ENCODE measurements around the gene TRPM2. TPM values are rescaled to one million over a fixed set of nuclear protein-coding genes. Genes with fewer than 3 reads are reported as not detected.

Gene TRPM2
- total and polyA plus RNA-seq, 9 donors: 0.89 to 1.9 (median 1.5) TPM

DNA sequence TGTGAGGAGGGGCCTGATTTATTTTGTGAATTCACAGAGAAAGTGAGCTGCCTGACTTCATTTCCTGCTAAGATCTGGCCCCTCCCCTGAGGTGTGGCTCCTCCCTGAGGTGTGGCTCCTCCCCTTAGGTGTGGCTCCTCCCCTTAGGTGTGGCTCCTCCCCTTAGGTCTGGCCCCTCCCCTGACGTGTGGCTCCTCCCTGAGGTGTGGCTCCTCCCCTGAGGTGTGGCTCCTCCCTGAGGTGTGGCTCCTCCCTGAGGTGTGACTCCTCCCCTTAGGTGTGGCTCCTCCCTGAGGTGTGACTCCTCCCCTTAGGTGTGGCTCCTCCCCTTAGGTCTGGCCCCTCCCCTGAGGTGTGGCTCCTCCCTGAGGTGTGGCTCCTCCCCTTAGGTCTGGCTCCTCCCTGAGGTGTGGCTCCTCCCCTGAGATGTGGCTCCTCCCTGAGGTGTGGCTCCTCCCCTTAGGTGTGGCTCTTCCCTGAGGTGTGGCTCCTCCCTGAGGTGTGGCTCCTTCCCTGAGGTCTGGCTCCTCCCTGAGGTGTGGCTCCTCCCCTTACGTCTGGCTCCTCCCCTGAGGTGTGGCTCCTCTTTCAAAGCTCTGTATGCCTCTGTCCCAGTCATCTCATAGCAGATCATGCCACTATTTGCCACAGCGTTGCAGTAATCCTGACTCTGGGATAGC lies 75.0 kb downstream of the TRPM2 start:
- no peak for DNase-seq
- H3K36me3 ChIP-seq (ENCODE audit: control insufficient read depth, insufficient read depth, low read length): no peaks in the 10 kb centered on the region
- H3K4me1 ChIP-seq (ENCODE audit: control insufficient read depth, insufficient read depth, low read length): no peaks in the 10 kb centered on the region
- H3K9me3 ChIP-seq (replicated peaks; ENCODE audit: control insufficient read depth, low read depth, low read length): peaks cover 3% of the 10 kb centered on the region
- 46% methylated on average over 3 of the region's 3 CpGs for WGBS (ENCODE audit: insufficient coverage)
- no peaks in the 10 kb centered on the region for H3K27me3 ChIP-seq (ENCODE audit: control insufficient read depth, insufficient read depth, low read length)
- H3K27ac ChIP-seq (ENCODE audit: low read length): no peak overlapping the region
- H3K4me3 ChIP-seq (ENCODE audit: low read length): no peak overlapping the region

DNA sequence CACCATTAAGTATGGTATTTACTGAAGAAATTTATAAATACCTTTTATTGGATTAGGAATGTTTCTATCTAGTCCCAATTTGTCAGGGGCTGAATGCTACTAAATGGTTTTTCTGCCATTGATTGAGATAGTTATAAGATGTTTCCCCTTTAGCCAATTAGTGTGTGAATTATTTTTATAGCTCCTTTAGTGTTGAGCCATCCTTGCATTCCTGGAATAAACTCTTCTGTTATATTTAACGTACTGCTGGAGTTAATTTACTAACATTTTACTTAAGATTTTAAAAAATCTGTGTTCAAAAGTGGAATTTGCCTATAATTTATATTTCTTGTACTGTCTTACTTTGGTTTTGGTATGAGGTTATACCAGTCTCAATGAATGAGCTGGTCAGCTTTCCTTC lies 76.5 kb downstream of the TRPM2 start:
- no peak overlapping the region for H3K4me3 ChIP-seq (ENCODE audit: low read length)

DNA sequence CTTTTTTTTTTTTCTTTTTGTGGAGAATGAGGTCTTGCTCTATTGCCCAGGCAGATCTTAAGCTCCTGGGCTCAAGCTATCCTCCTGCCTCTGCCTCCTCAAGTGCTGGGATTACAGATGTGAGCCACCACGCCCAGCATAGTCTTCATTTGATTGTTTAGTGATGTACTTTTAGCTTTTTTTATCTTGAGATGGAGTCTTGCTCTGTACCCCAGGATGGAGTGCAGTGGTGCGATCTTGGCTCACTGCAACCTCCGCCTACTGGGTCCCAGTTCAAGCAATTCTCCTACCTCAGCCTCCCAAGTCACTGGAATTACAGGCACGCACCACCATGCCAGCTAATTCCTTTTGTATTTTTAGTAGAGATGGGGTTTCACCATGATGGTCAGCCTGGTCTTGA lies 77.9 kb downstream of the TRPM2 start:
- no CpG with 5 or more reads among the region's 4 CpGs for whole genome bisulfite sequencing (ENCODE audit: insufficient coverage)
- H3K4me1 ChIP-seq (ENCODE audit: control insufficient read depth, insufficient read depth, low read length): no peaks in the 10 kb centered on the region
- no peak overlapping the region for H3K27ac ChIP-seq (ENCODE audit: low read length)
- H3K36me3 ChIP-seq (ENCODE audit: control insufficient read depth, insufficient read depth, low read length): no peaks in the 10 kb centered on the region
- H3K9me3 ChIP-seq (replicated peaks; ENCODE audit: control insufficient read depth, low read depth, low read length): peaks cover 3% of the 10 kb centered on the region
- no peak overlapping the region for H3K4me3 ChIP-seq (ENCODE audit: low read length)
- no peak for DNase-seq
- H3K27me3 ChIP-seq (ENCODE audit: control insufficient read depth, insufficient read depth, low read length): no peaks in the 10 kb centered on the region

More for the DNA sequence above, 76.5 kb downstream of the TRPM2 start:
- Histone ChIP-seq H3K36me3 (ENCODE audit: control insufficient read depth, insufficient read depth, low read length) (no peaks in the 10 kb centered on the region), H3K27me3 (ENCODE audit: control insufficient read depth, insufficient read depth, low read length) (no peaks in the 10 kb centered on the region), H3K9me3 (replicated peaks; ENCODE audit: control insufficient read depth, low read depth, low read length) (peaks cover 3% of the 10 kb centered on the region), H3K27ac (ENCODE audit: low read length) (no peak overlapping the region), H3K4me1 (ENCODE audit: control insufficient read depth, insufficient read depth, low read length) (no peaks in the 10 kb centered on the region)
- no CpG with 5 or more reads among the region's 1 CpG for WGBS (ENCODE audit: insufficient coverage)
- DNase-seq: no peak

DNA sequence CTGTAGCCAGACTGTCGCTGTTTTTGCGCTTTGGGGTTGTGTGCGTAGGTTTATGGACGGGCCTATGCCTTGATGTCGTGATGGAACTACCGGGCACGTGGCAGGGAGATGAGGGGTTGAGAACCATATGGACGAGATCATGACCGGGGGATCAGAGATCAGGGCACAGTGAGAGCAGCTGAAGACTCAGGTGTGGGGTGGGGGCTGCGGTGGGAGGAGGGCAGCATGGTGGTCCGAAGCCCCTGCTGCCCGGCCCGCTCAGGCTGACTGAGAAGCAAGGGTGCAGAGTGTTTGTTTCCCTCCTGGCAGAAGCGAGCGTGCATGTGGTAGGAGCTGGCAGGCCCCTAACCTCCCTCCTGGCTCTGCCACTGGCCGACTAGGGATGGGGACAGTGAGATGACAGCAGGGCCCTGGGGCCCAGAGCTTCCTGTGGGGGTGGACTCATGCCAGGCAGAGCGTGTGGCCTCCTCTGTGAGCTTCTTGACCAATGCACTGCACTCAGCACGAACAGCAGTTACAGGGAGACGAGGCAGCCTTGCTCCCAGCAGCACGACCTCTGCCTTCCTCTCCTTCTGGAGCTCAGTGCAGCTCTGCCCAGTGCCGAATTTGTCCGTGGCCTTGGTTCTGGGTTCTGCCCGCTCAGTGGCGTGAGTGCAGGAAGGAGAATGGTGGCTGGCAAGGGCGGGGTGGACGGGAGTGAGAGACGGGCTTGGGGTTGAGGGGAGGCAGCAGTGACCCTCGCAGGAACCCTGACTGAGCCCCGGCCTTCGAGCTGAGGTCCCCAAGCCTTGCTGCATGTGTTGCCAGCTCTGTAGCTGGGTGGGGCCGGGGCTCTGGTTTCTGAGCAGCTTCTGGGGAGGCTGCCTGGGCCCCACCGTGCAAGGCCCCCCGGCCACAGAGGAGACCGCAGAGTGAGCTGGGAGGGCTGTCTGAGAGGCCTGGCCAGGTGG lies 79.7 kb downstream of the TRPM2 start:
- WGBS (ENCODE audit: insufficient coverage): 76% methylated on average over 32 of the region's 34 CpGs
- H3K36me3 ChIP-seq (ENCODE audit: control insufficient read depth, insufficient read depth, low read length): no peaks in the 10 kb centered on the region
- no peak overlapping the region for H3K4me3 ChIP-seq (ENCODE audit: low read length)
- peaks cover 3% of the 10 kb centered on the region for H3K9me3 ChIP-seq (replicated peaks; ENCODE audit: control insufficient read depth, low read depth, low read length)
- DNase-seq: no peak
- H3K4me1 ChIP-seq (ENCODE audit: control insufficient read depth, insufficient read depth, low read length): no peaks in the 10 kb centered on the region
- no peak overlapping the region for H3K27ac ChIP-seq (ENCODE audit: low read length)
- no peaks in the 10 kb centered on the region for H3K27me3 ChIP-seq (ENCODE audit: control insufficient read depth, insufficient read depth, low read length)

DNA sequence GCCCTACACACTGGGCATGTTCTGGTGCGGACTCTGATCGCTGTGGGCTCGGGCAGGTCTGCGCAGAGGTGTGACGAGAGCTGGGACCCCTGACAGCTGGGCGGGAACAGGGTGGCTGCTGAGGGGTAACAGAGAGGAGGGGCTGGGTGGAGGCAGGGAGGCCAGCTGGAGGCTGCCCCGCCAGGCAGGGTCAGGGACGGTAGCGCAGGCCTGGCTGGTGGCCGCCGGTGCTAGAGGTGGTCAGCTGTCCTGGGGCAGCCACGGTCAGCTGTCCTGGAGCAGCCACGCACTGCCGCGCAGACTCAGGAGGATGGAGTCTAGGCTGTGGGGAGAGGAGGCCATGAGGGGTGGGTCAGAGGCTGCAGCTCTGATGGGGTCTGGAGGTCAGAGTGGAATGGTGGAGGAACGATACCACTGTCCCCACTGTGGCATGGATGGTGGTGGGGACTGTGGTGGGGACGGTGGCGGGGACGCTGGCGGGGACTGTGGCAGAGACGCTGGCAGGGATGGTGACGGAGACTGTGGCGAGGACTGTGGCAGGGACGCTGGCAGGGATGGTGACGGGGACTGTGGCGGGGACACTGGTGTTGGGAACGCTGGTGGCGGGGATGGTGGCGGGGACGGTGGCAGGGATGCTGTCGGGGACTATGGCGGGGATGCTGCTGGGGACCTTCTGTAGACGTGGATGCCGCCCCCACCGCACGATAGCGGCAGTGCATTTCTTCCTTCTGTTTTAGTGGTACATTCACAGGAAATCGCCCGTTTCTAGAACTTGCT lies 80.6 kb downstream of the TRPM2 start:
- Histone ChIP-seq H3K9me3 (replicated peaks; ENCODE audit: control insufficient read depth, low read depth, low read length) (peaks cover 3% of the 10 kb centered on the region), H3K27ac (ENCODE audit: low read length) (no peak overlapping the region), H3K4me1 (ENCODE audit: control insufficient read depth, insufficient read depth, low read length) (no peaks in the 10 kb centered on the region), H3K27me3 (ENCODE audit: control insufficient read depth, insufficient read depth, low read length) (no peaks in the 10 kb centered on the region), H3K4me3 (ENCODE audit: low read length) (no peak overlapping the region), H3K36me3 (ENCODE audit: control insufficient read depth, insufficient read depth, low read length) (no peaks in the 10 kb centered on the region)
- no peak for DNase-seq
- 91% methylated on average over 31 of the region's 39 CpGs for WGBS (ENCODE audit: insufficient coverage)

DNA sequence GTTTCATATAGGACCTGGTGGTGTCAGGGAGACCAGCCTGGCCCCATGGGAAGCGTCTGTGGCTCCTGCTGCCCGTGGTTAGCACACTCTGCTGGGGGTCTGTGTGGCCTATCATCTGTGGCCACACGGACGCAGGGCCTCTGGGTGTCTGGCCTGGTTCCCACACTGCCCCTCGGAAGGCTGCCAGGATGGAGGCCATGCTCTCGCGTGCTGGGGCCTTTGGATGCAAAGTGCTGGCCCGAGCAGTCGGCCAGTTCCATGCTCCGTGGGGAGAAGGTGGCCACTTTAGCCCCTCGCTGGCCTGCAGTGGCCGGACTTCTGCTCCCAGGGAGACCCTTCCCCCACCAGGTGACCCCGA lies 81.1 kb downstream of the TRPM2 start:
- Histone ChIP-seq H3K4me3 (ENCODE audit: low read length) (no peak overlapping the region), H3K36me3 (ENCODE audit: control insufficient read depth, insufficient read depth, low read length) (no peaks in the 10 kb centered on the region), H3K9me3 (replicated peaks; ENCODE audit: control insufficient read depth, low read depth, low read length) (peaks cover 3% of the 10 kb centered on the region), H3K27me3 (ENCODE audit: control insufficient read depth, insufficient read depth, low read length) (no peaks in the 10 kb centered on the region), H3K4me1 (ENCODE audit: control insufficient read depth, insufficient read depth, low read length) (no peaks in the 10 kb centered on the region), H3K27ac (ENCODE audit: low read length) (no peak overlapping the region)
- no peak for DNase-seq
- WGBS (ENCODE audit: insufficient coverage): 68% methylated on average over 13 of the region's 13 CpGs

DNA sequence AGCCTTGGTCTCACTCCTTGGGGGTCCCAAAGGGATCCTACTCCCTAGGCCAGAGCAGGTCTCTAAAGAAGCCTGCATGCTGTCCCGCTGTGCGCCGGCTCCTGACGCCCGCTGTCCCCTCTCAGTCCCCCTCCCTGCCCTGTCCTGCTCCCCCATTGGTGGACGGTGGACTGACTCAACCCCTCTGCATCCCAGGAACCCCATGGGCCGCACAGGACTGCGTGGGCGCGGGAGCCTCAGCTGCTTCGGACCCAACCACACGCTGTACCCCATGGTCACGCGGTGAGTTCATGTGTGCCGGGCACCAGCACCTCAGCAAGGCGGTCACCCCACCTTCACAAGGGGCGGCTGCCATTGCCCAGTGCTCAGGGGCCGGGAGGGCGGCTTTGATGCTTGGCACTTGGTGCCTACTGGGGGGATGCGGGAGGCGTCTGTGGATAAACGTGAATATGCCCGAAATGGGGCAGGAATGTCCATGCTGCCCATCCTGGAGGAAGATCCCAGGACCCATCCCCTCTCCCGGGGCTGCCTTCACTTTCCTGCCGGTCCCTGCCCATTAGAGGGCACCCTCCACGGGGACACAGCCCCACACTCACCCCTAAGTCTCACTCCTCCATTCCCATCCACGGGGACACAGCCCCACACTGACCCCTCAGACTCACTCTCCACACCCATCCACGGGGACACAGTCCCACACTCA lies 81.7 kb downstream of the TRPM2 start:
- no peaks in the 10 kb centered on the region for H3K9me3 ChIP-seq (replicated peaks; ENCODE audit: control insufficient read depth, low read depth, low read length)
- H3K27me3 ChIP-seq (ENCODE audit: control insufficient read depth, insufficient read depth, low read length): no peaks in the 10 kb centered on the region
- no peak for DNase-seq
- no peak overlapping the region for H3K4me3 ChIP-seq (ENCODE audit: low read length)
- 82% methylated on average over 24 of the region's 28 CpGs for WGBS (ENCODE audit: insufficient coverage)
- H3K27ac ChIP-seq (ENCODE audit: low read length): no peak overlapping the region
- H3K4me1 ChIP-seq (ENCODE audit: control insufficient read depth, insufficient read depth, low read length): no peaks in the 10 kb centered on the region
- no peaks in the 10 kb centered on the region for H3K36me3 ChIP-seq (ENCODE audit: control insufficient read depth, insufficient read depth, low read length)

DNA sequence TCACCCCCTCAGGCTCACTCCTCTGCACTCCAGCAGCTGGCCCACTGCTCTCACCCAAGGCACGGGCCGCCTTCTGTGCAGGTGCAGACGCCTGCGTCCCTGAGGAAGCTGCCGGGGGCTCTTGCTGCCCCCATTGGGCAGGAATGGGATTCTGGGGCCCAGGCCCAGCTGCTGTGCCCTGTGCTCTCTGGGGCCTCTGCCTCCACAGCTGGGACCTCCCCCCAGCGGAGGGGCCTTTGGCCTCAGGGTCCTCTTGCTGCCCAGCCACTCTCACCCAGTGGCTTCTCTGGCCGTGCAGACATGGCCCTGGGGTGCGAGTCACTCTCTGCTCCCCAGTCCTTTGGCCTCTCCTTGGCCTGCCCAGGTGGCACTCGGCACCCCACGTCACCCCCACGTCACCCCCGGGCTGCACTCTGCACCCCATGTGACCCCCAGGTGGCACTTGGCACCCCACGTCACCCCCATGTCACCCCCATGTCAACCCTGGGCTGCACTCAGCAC lies 82.7 kb downstream of the TRPM2 start:
- no peaks in the 10 kb centered on the region for H3K36me3 ChIP-seq (ENCODE audit: control insufficient read depth, insufficient read depth, low read length)
- no peak for DNase-seq

DNA sequence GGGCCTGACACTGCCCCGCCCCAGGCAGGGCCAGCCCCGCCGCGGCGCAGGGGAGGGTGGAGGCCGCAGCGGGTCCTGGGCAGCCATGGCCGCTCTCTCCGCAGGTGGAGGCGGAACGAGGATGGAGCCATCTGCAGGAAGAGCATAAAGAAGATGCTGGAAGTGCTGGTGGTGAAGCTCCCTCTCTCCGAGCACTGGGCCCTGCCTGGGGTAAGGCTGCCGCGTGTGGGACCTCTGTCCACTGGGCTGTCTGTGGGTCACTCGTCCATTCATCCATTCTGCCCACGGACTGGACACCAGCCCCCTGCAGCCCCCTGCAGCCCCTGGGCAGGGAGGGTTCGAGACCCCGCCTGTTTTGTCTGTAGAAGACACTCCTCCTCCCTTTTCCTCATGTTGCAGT lies 83.5 kb downstream of the TRPM2 start:
- Histone ChIP-seq H3K27ac (ENCODE audit: low read length) (no peak overlapping the region), H3K4me1 (ENCODE audit: control insufficient read depth, insufficient read depth, low read length) (no peaks in the 10 kb centered on the region), H3K4me3 (ENCODE audit: low read length) (no peak overlapping the region), H3K27me3 (ENCODE audit: control insufficient read depth, insufficient read depth, low read length) (no peaks in the 10 kb centered on the region), H3K36me3 (ENCODE audit: control insufficient read depth, insufficient read depth, low read length) (no peaks in the 10 kb centered on the region), H3K9me3 (replicated peaks; ENCODE audit: control insufficient read depth, low read depth, low read length) (no peaks in the 10 kb centered on the region)
- WGBS (ENCODE audit: insufficient coverage): 76% methylated on average over 18 of the region's 18 CpGs
- DNase-seq: no peak

More for the DNA sequence above, 82.7 kb downstream of the TRPM2 start:
- no peak overlapping the region for H3K4me3 ChIP-seq (ENCODE audit: low read length)
- WGBS (ENCODE audit: insufficient coverage): 84% methylated on average over 11 of the region's 13 CpGs
- H3K4me1 ChIP-seq (ENCODE audit: control insufficient read depth, insufficient read depth, low read length): no peaks in the 10 kb centered on the region
- H3K27ac ChIP-seq (ENCODE audit: low read length): no peak overlapping the region
- H3K9me3 ChIP-seq (replicated peaks; ENCODE audit: control insufficient read depth, low read depth, low read length): no peaks in the 10 kb centered on the region
- H3K27me3 ChIP-seq (ENCODE audit: control insufficient read depth, insufficient read depth, low read length): no peaks in the 10 kb centered on the region

Measured in muscle of leg (tissue), 11 donors.